HepG2 (cell line): Measurements from ENCODE around the gene SYT8. TPM values are rescaled to one million over a fixed set of nuclear protein-coding genes. Genes with fewer than 3 reads are reported as not detected.
A peak's percentile ranks its signal among the peaks of the same experiment; 100 is the strongest.

ENCODE experiments used
- ATAC-seq: fragments of 200-7000 bp; cut with Tn5 transposase; 3 replicates; pipeline ENCODE4 v1.9.1; 2020; ENCODE audit warnings: mild to moderate bottlenecking, moderate library complexity
- BruUV-seq: library from RNA; stranded (reverse); fragments of 400-500 nt; replicated peaks from 2 replicates; lab custom pipeline; 2021; lab: Mats Ljungman, UMichigan
- CTCF ChIA-PET: fragments of 300-600 bp; formaldehyde crosslinking; extraction: SDS; loops from one replicate; lab custom pipeline; 2021; ENCODE audit warnings: low total read pairs, inconsistent platforms, low intra/inter-chr PET ratio; lab: Yijun Ruan, JAX
- POLR2A ChIA-PET: fragments of 350-600 bp; sonication (Branson Sonifier 250); formaldehyde crosslinking; loops from one replicate; lab custom pipeline; 2020; ENCODE audit warnings: antibody characterized with exemption, inconsistent platforms; lab: Yijun Ruan, JAX
- DNase-seq: peaks from one replicate; pipeline ENCODE4 v3.0.0-alpha.2; 2015; ENCODE audit warnings: low spot score
- FAIRE-seq: peaks from 3 replicates; lab custom pipeline; 2011; peaks lifted over from hg19 to GRCh38; lab: Jason Lieb, UNC
- H2AFZ ChIP-seq: one replicate; pipeline ENCODE4 v1.6.1; 2011; ENCODE audit warnings: low read length, inconsistent platforms
- H3K27ac ChIP-seq: fragments of 300-600 bp; 3 replicates; pipeline ENCODE4 v1.8.0; 2011; ENCODE audit warnings: mixed run types, mild to moderate bottlenecking, mixed read lengths, low read length, inconsistent platforms; ENCODE audit not compliant: insufficient read depth; ENCODE audit errors: extremely low read length
- H3K27me3 ChIP-seq, 2 experiments: fragments of 200-600 bp in 1 of 2; 2 replicates in 1 of 2; 3 replicates in 1 of 2; pipeline versions ENCODE4 v1.6.0 to v1.8.0; 2011; ENCODE audit warnings: low read length in 2 of 2, mild to moderate bottlenecking in 2 of 2, moderate library complexity in 2 of 2, inconsistent platforms in 1 of 2; ENCODE audit not compliant: insufficient read depth in 2 of 2, control insufficient read depth in 1 of 2
- H3K36me3 ChIP-seq, 2 experiments: fragments of 200-600 bp in 1 of 2; replicated peaks in 1 of 2; 2 replicates in 1 of 2; 3 replicates in 1 of 2; pipeline versions ENCODE4 v1.5.1 to v1.8.0; 2011; ENCODE audit warnings: low read length in 2 of 2, inconsistent platforms in 1 of 2; ENCODE audit not compliant: insufficient read depth in 2 of 2, control insufficient read depth in 1 of 2
- H3K4me1 ChIP-seq: 2 replicates; pipeline ENCODE4 v1.5.1; 2012; ENCODE audit warnings: low read length, inconsistent platforms; ENCODE audit not compliant: insufficient read depth
- H3K4me2 ChIP-seq: 2 replicates; pipeline ENCODE4 v1.6.0; 2011; ENCODE audit warnings: low read depth, low read length, inconsistent platforms
- H3K4me3 ChIP-seq, 3 experiments: fragments of 200-600 bp in 1 of 3; sonication (generic), shearing (Covaris generic) in 1 of 3; replicated peaks in 1 of 3; 2 replicates each; pipeline ENCODE4 v1.5.1; 2011 to 2016; ENCODE audit warnings: low read length in 3 of 3, inconsistent platforms in 2 of 3, low read depth in 2 of 3, mild to moderate bottlenecking in 2 of 3, control low read depth in 1 of 3, mixed read lengths in 1 of 3; ENCODE audit not compliant: insufficient read depth in 1 of 3
- H3K79me2 ChIP-seq: one replicate; pipeline ENCODE4 v1.6.1; 2011; ENCODE audit warnings: low read length, inconsistent platforms; ENCODE audit not compliant: insufficient read depth
- H3K9ac ChIP-seq: 2 replicates; pipeline ENCODE4 v1.6.0; 2011; ENCODE audit warnings: mild to moderate bottlenecking, low read depth, low read length, inconsistent platforms; ENCODE audit not compliant: insufficient read depth
- H3K9me3 ChIP-seq: 2 replicates; pipeline ENCODE4 v1.5.1; 2012; ENCODE audit warnings: mild to moderate bottlenecking, low read length
- H4K20me1 ChIP-seq: 2 replicates; pipeline ENCODE4 v1.6.0; 2011; ENCODE audit warnings: inconsistent platforms, mild to moderate bottlenecking, low read length, moderate library complexity; ENCODE audit not compliant: insufficient read depth
- HNRNPL ChIP-seq: fragments of 200-400 bp; formaldehyde crosslinking; IDR thresholded peaks from 2 replicates; pipeline ENCODE4 v1.6.1; 2017; ENCODE audit warnings: mild to moderate bottlenecking, low read depth, low read length
- HOXD1 ChIP-seq: sonication (generic); formaldehyde crosslinking; IDR thresholded peaks from 2 replicates; pipeline ENCODE4 v1.5.0; 2020; ENCODE audit warnings: missing genetic modification reagents
- MED8 ChIP-seq: sonication (generic); formaldehyde crosslinking; IDR thresholded peaks from 2 replicates; pipeline ENCODE4 v1.8.1; 2023; ENCODE audit warnings: mild to moderate bottlenecking, missing genetic modification reagents; ENCODE audit not compliant: insufficient replicate concordance
- RAD21 ChIP-seq: fragments of 450-650 bp; formaldehyde crosslinking; IDR thresholded peaks from 2 replicates; pipeline ENCODE4 v1.5.0; 2020; ENCODE audit warnings: mild to moderate bottlenecking
- SMYD3 ChIP-seq: sonication (generic); formaldehyde crosslinking; IDR thresholded peaks from 2 replicates; pipeline ENCODE4 v1.8.1; 2023; ENCODE audit warnings: mild to moderate bottlenecking, missing genetic modification reagents
- ZBTB38 ChIP-seq: sonication (generic); formaldehyde crosslinking; IDR thresholded peaks from 2 replicates; pipeline ENCODE4 v1.5.1; 2020; ENCODE audit warnings: mild to moderate bottlenecking, missing genetic modification reagents
- ZKSCAN5 ChIP-seq: sonication (generic); formaldehyde crosslinking; IDR thresholded peaks from 2 replicates; pipeline ENCODE4 v1.5.1; 2020; ENCODE audit warnings: mild to moderate bottlenecking, missing genetic modification reagents
- ZNF333 ChIP-seq: sonication (generic); formaldehyde crosslinking; IDR thresholded peaks from 2 replicates; pipeline ENCODE4 v1.4.0; 2020; ENCODE audit warnings: mild to moderate bottlenecking, missing genetic modification reagents, borderline replicate concordance
- ZNF629 ChIP-seq: sonication (generic); formaldehyde crosslinking; conservative IDR thresholded peaks from 2 replicates; pipeline ENCODE4 v1.5.0; 2020; ENCODE audit warnings: missing genetic modification reagents
- WGBS: methylation state at CpG from one replicate; pipeline ENCODE4 v1.1.6; 2017; ENCODE audit warnings: low lambda C conversion rate; 5-methylcytosine and 5-hydroxymethylcytosine counted together
- in situ Hi-C: cut with HindIII; loops from 2 replicates; pipeline ENCODE4 v1.10.0; 2017; ENCODE audit warnings: low pct_unique_long_range_greater_than_20kb; ENCODE audit not compliant: extremely low pct_ligation_motif_present
- intact Hi-C: fragments of 100-400 bp; cut with micrococcal nuclease; formaldehyde crosslinking; loops from one replicate; pipeline ENCODE4 v1.10.0; 2022; ENCODE audit not compliant: unreplicated experiment
- polyA plus RNA-seq, 8 experiments: library from polyadenylated mRNA; depleted of rRNA in 3 of 8; stranded (reverse) in 7 of 8; unstranded in 1 of 8; fragments of >200 nt; fragmentation: Illumina TruSeq in 4 of 8; extraction: Trizol in 4 of 8; gene quantifications; 2 replicates each; pipeline versions ENCODE4 v1.2.1 to v1.2.3, GENCODE V29; 2011 to 2016; ENCODE audit warnings: low read depth in 4 of 8, missing spikeins in 1 of 8, mixed read lengths in 1 of 8; ENCODE audit not compliant: insufficient read depth in 1 of 8
- total RNA-seq, 5 experiments: library from RNA; depleted of rRNA; stranded (reverse); fragments of >200 nt; fragmentation: Illumina TruSeq; extraction: Trizol; gene quantifications; 2 replicates each; pipeline ENCODE4 v1.2.3, GENCODE V29; 2016; ENCODE audit warnings: low read depth in 1 of 5
- TF ChIP-seq, protein P1 (sequence below): conservative IDR thresholded peaks from 2 replicates; pipeline ENCODE4 v1.6.1; 2018; ENCODE audit warnings: missing genetic modification reagents
- TF ChIP-seq, protein P2 (sequence below): sonication (generic); formaldehyde crosslinking; IDR thresholded peaks from 2 replicates; pipeline ENCODE4 v1.5.0; 2020; ENCODE audit warnings: mild to moderate bottlenecking, missing genetic modification reagents, moderate library complexity
- TF ChIP-seq, protein P3 (sequence below): sonication (generic); formaldehyde crosslinking; IDR thresholded peaks from 2 replicates; pipeline ENCODE4 v1.5.0; 2020; ENCODE audit warnings: missing genetic modification reagents

SYT8 gene
- total and polyA plus RNA-seq, 2 of the 13 experiments (the other 11 are each of a cell fraction or from before 2014, with no cell fraction given), result 0.60 to 2.3 TPM

- H4K20me1 ChIP-seq, result no peaks in the 10 kb centered on the region
- no peak overlapping the region for H3K4me3 ChIP-seq
- H3K9me3 ChIP-seq, result no peaks in the 10 kb centered on the region
- H3K27ac ChIP-seq, result no peak overlapping the region
- no peak for TF ChIP-seq MED8 (CRISPR knock-in tag)
- TF ChIP-seq ZBTB38, result peak; percentile 37; the same call in 1 of the 2 replicates
- 0 out of 2 replicates have a peak, but pooled peaks have one; percentile 33 for TF ChIP-seq HNRNPL
- TF ChIP-seq ZKSCAN5, result peak; percentile 70; the same call in 1 of the 2 replicates
- no peak for FAIRE-seq
- no peaks in the 10 kb centered on the region for H3K79me2 ChIP-seq
- H3K9ac ChIP-seq, result no peak overlapping the region
- ChIA-PET POLR2A (no interaction called here), CTCF (no interaction called here)
- H3K4me1 ChIP-seq, result peaks cover 71% of the 10 kb centered on the region
- WGBS, result 78% methylated on average over 14 of the region's 37 CpGs
- no peak for ATAC-seq
- peaks cover 8 to 43% of the 10 kb centered on the region in 2 experiments; a peak in 4 of 5 replicates for H3K27me3 ChIP-seq
- no peak for DNase-seq
- in situ Hi-C loops (loop anchor here (5.0 kb wide), 1 partner anchor 311 kb away; no protein-coding TSS in a partner anchor), intact Hi-C loops (no loop called here)
- no peak overlapping the region for H2AFZ ChIP-seq
- BruUV-seq, result no TSS peak
- no peak overlapping the region for H3K4me2 ChIP-seq
- H3K36me3 ChIP-seq, result no peaks in the 10 kb centered on the region
Observed at GRCh38 chr11:1840780-1841480, 6.1 kb downstream of the SYT8 start.

- peaks cover 10 to 50% of the 10 kb centered on the region in 2 experiments; a peak in 4 of 5 replicates for H3K27me3 ChIP-seq
- ATAC-seq, result no peak
- H3K4me3 ChIP-seq, result no peak overlapping the region
- no peak overlapping the region; the same call in 1 of the 2 replicates for H3K4me2 ChIP-seq
- CTCF ChIA-PET, result no interaction called here
- no peak overlapping the region for H2AFZ ChIP-seq
- no peaks in the 10 kb centered on the region for H3K36me3 ChIP-seq
- H3K79me2 ChIP-seq, result no peaks in the 10 kb centered on the region
- POLR2A ChIA-PET, result no interaction called here
- no CpG with 5 or more reads among the region's 19 CpGs for WGBS
- no peak for FAIRE-seq
- peak overlapping the region; percentile 54 for H3K27ac ChIP-seq
- intact Hi-C loops, result no loop called here
- H3K9me3 ChIP-seq, result no peaks in the 10 kb centered on the region
- no peak for DNase-seq
- in situ Hi-C loops, result loop anchor here (5.0 kb wide), 1 partner anchor 311 kb away; no protein-coding TSS in a partner anchor
- BruUV-seq, result no TSS peak
- H3K9ac ChIP-seq, result no peak overlapping the region
- H4K20me1 ChIP-seq, result no peaks in the 10 kb centered on the region
- H3K4me1 ChIP-seq, result peaks cover 71% of the 10 kb centered on the region
- TF ChIP-seq, protein P1, sequence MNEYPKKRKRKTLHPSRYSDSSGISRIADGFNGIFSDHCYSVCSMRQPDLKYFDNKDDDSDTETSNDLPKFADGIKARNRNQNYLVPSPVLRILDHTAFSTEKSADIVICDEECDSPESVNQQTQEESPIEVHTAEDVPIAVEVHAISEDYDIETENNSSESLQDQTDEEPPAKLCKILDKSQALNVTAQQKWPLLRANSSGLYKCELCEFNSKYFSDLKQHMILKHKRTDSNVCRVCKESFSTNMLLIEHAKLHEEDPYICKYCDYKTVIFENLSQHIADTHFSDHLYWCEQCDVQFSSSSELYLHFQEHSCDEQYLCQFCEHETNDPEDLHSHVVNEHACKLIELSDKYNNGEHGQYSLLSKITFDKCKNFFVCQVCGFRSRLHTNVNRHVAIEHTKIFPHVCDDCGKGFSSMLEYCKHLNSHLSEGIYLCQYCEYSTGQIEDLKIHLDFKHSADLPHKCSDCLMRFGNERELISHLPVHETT (CRISPR knock-in tag), result no peak
- TF ChIP-seq RAD21 (CRISPR knock-in tag) (no peak), ZNF333 (CRISPR knock-in tag) (0 out of 2 replicates have a peak, but pooled peaks have one; percentile 18), ZNF629 (CRISPR knock-in tag) (no peak), SMYD3 (CRISPR knock-in tag) (no peak), HOXD1 (CRISPR knock-in tag) (no peak)
- TF ChIP-seq, protein P2, sequence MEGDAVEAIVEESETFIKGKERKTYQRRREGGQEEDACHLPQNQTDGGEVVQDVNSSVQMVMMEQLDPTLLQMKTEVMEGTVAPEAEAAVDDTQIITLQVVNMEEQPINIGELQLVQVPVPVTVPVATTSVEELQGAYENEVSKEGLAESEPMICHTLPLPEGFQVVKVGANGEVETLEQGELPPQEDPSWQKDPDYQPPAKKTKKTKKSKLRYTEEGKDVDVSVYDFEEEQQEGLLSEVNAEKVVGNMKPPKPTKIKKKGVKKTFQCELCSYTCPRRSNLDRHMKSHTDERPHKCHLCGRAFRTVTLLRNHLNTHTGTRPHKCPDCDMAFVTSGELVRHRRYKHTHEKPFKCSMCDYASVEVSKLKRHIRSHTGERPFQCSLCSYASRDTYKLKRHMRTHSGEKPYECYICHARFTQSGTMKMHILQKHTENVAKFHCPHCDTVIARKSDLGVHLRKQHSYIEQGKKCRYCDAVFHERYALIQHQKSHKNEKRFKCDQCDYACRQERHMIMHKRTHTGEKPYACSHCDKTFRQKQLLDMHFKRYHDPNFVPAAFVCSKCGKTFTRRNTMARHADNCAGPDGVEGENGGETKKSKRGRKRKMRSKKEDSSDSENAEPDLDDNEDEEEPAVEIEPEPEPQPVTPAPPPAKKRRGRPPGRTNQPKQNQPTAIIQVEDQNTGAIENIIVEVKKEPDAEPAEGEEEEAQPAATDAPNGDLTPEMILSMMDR (CRISPR knock-in tag), result no peak
- TF ChIP-seq, protein P3, sequence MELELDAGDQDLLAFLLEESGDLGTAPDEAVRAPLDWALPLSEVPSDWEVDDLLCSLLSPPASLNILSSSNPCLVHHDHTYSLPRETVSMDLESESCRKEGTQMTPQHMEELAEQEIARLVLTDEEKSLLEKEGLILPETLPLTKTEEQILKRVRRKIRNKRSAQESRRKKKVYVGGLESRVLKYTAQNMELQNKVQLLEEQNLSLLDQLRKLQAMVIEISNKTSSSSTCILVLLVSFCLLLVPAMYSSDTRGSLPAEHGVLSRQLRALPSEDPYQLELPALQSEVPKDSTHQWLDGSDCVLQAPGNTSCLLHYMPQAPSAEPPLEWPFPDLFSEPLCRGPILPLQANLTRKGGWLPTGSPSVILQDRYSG, result no peak
Observed at GRCh38 chr11:1841511-1842148, 6.8 kb downstream of the SYT8 start.
